Measurements from ENCODE around the gene TBC1D9B.

The TBC1D9B gene

DNA sequence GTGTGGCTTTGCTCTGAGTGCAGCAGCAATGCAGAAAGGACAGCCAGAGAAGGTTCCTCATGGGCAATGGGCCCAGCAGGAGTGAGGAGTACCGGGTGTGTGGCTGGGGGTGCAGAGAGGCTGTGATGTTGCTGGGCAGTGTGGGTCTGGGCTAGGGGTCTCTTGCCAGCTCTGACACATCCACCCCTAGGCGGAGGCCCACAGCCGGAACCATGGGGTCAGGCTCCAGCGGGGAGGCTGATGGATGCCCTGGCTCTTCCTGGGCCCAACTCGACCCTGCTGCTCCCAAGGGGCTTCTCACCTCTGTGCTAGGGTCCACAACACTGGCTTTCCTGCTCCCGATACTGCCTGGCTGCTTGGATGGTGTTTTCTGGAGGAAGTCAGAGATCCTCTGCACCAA is 19.9 kb downstream of the TBC1D9B start:
- Histone ChIP-seq H4K8ac (ENCODE audit: low read depth, low read length) (no peak overlapping the region), H2BK5ac (ENCODE audit: low read length) (no peak overlapping the region), H2BK15ac (replicated peaks; ENCODE audit: low read depth) (no peak overlapping the region), H3K4ac (ENCODE audit: low read depth, low read length) (no peak overlapping the region), H3K4me3 (ENCODE audit: low read length) (no peak overlapping the region), H3K79me1 (ENCODE audit: low read length) (no peaks in the 10 kb centered on the region), H3K4me2 (ENCODE audit: low read length) (no peak overlapping the region), H3K27me3 (ENCODE audit: insufficient read depth, low read length, poor library complexity) (no peaks in the 10 kb centered on the region), H3K23ac (ENCODE audit: low read length) (no peak overlapping the region), H2BK120ac (ENCODE audit: low read depth, low read length) (no peak overlapping the region), H2AK5ac (ENCODE audit: low read length) (no peak overlapping the region), H3K56ac (ENCODE audit: low read length) (no peak overlapping the region), H4K5ac (ENCODE audit: low read length) (no peak overlapping the region), H3K79me2 (ENCODE audit: control insufficient read depth, insufficient read depth, low read length) (no peaks in the 10 kb centered on the region), H3K36me3 (ENCODE audit: control insufficient read depth, insufficient read depth, low read length) (peaks cover 15% of the 10 kb centered on the region), H3K27ac (ENCODE audit: low read depth, low read length) (no peak overlapping the region), H3K18ac (ENCODE audit: low read length) (no peak overlapping the region), H3K4me1 (ENCODE audit: control insufficient read depth, low read depth, low read length) (no peaks in the 10 kb centered on the region), H3K9ac (ENCODE audit: low read length) (no peak overlapping the region)
- no peak for DNase-seq
- WGBS (ENCODE audit: extremely low coverage, insufficient coverage, low lambda C conversion rate), result no CpG with 5 or more reads among the region's 6 CpGs

DNA sequence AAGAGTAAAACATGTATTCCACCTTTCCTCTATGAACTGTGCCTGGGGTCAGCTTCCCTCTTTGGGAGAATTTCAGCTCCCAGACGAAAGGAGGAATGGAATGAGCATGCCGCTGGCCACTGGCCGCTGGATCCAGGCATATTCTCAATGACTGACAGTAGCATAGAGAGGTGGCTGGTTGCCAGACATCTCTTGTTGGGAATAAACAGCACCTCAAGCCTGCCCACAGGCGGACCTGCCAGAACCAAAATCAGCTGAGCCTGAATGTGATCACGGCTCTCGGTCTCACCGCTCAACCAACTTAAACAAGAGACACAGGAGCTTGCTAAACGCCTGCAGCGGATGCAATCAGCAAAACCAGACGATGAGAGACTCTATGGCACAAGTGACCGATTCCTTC is 20.6 kb downstream of the TBC1D9B start:
- Histone ChIP-seq H3K4me2 (ENCODE audit: low read length) (no peak overlapping the region), H3K27me3 (ENCODE audit: insufficient read depth, low read length, poor library complexity) (no peaks in the 10 kb centered on the region), H3K79me1 (ENCODE audit: low read length) (no peaks in the 10 kb centered on the region), H3K56ac (ENCODE audit: low read length) (no peak overlapping the region), H3K4me3 (ENCODE audit: low read length) (no peak overlapping the region), H4K8ac (ENCODE audit: low read depth, low read length) (no peak overlapping the region), H3K4ac (ENCODE audit: low read depth, low read length) (no peak overlapping the region), H3K23ac (ENCODE audit: low read length) (no peak overlapping the region), H2BK5ac (ENCODE audit: low read length) (no peak overlapping the region), H3K18ac (ENCODE audit: low read length) (no peak overlapping the region), H2BK120ac (ENCODE audit: low read depth, low read length) (no peak overlapping the region), H3K79me2 (ENCODE audit: control insufficient read depth, insufficient read depth, low read length) (no peaks in the 10 kb centered on the region), H2BK15ac (replicated peaks; ENCODE audit: low read depth) (no peak overlapping the region), H3K27ac (ENCODE audit: low read depth, low read length) (no peak overlapping the region), H2AK5ac (ENCODE audit: low read length) (no peak overlapping the region), H3K9ac (ENCODE audit: low read length) (no peak overlapping the region), H3K4me1 (ENCODE audit: control insufficient read depth, low read depth, low read length) (no peaks in the 10 kb centered on the region), H4K5ac (ENCODE audit: low read length) (no peak overlapping the region), H3K36me3 (ENCODE audit: control insufficient read depth, insufficient read depth, low read length) (peaks cover 15% of the 10 kb centered on the region)
- no CpG with 5 or more reads among the region's 11 CpGs for WGBS (ENCODE audit: extremely low coverage, insufficient coverage, low lambda C conversion rate)
- DNase-seq, result no peak

DNA sequence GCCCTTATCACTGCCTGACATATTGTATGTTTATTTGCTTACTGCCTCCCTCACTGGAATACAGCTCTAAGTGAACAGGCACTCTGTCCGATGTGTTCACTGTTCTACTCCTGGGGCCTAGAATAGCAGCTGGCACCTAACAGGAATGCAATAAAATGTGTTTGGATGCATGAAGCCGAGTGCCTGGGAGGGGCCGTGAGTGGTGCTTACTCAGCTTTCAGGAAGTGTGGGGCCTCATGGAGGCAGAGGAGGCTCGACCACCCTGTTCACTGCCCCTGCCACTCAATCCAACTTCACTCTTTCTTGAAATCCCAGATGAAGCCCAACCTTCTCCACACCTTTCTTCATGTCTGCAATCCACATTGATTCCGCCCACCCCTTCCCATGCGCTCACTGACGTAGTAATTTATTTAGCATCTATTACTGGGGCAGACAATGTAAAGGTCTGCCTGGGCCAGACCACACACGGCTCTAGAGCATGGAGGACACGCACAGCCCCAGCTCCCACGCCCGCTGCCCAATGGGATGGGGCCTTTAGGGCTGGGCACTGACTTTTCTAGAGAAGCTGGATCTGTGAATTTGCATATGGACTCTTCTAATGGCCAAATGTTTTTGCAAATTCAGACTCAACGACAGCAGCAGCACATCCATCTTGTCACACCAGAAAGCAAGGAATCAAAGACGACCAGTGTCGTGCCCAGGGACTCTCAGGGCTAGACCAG is 21.3 kb downstream of the TBC1D9B start:
- Histone ChIP-seq H3K27ac (ENCODE audit: low read depth, low read length) (no peak overlapping the region), H3K56ac (ENCODE audit: low read length) (no peak overlapping the region), H3K18ac (ENCODE audit: low read length) (no peak overlapping the region), H3K27me3 (ENCODE audit: insufficient read depth, low read length, poor library complexity) (no peaks in the 10 kb centered on the region), H3K36me3 (ENCODE audit: control insufficient read depth, insufficient read depth, low read length) (peaks cover 15% of the 10 kb centered on the region), H3K4me2 (ENCODE audit: low read length) (no peak overlapping the region), H2BK5ac (ENCODE audit: low read length) (no peak overlapping the region), H3K79me1 (ENCODE audit: low read length) (no peaks in the 10 kb centered on the region), H4K8ac (ENCODE audit: low read depth, low read length) (no peak overlapping the region), H2BK15ac (replicated peaks; ENCODE audit: low read depth) (no peak overlapping the region), H3K4me1 (ENCODE audit: control insufficient read depth, low read depth, low read length) (no peaks in the 10 kb centered on the region), H3K4ac (ENCODE audit: low read depth, low read length) (no peak overlapping the region), H3K23ac (ENCODE audit: low read length) (no peak overlapping the region), H2BK120ac (ENCODE audit: low read depth, low read length) (no peak overlapping the region), H4K5ac (ENCODE audit: low read length) (no peak overlapping the region), H3K4me3 (ENCODE audit: low read length) (no peak overlapping the region), H2AK5ac (ENCODE audit: low read length) (no peak overlapping the region), H3K9ac (ENCODE audit: low read length) (no peak overlapping the region), H3K79me2 (ENCODE audit: control insufficient read depth, insufficient read depth, low read length) (no peaks in the 10 kb centered on the region)
- DNase-seq, result no peak
- WGBS (ENCODE audit: extremely low coverage, insufficient coverage, low lambda C conversion rate), result no CpG with 5 or more reads among the region's 14 CpGs

- no peaks in the 10 kb centered on the region for H3K4me1 ChIP-seq (ENCODE audit: control insufficient read depth, low read depth, low read length)
- no peak overlapping the region for H2BK15ac ChIP-seq (replicated peaks; ENCODE audit: low read depth)
- H2BK5ac ChIP-seq (ENCODE audit: low read length), result no peak overlapping the region
- no peak overlapping the region for H3K56ac ChIP-seq (ENCODE audit: low read length)
- no peak overlapping the region for H3K27ac ChIP-seq (ENCODE audit: low read depth, low read length)
- no peaks in the 10 kb centered on the region for H3K27me3 ChIP-seq (ENCODE audit: insufficient read depth, low read length, poor library complexity)
- H3K79me1 ChIP-seq (ENCODE audit: low read length), result no peaks in the 10 kb centered on the region
- H3K9ac ChIP-seq (ENCODE audit: low read length), result no peak overlapping the region
- H2BK120ac ChIP-seq (ENCODE audit: low read depth, low read length), result no peak overlapping the region
- no peak overlapping the region for H3K18ac ChIP-seq (ENCODE audit: low read length)
- peaks cover 12% of the 10 kb centered on the region for H3K36me3 ChIP-seq (ENCODE audit: control insufficient read depth, insufficient read depth, low read length)
- H4K5ac ChIP-seq (ENCODE audit: low read length), result no peak overlapping the region
- no peak overlapping the region for H4K8ac ChIP-seq (ENCODE audit: low read depth, low read length)
- no peaks in the 10 kb centered on the region for H3K79me2 ChIP-seq (ENCODE audit: control insufficient read depth, insufficient read depth, low read length)
- H3K4ac ChIP-seq (ENCODE audit: low read depth, low read length), result no peak overlapping the region
- H3K4me3 ChIP-seq (ENCODE audit: low read length), result no peak overlapping the region
- H3K4me2 ChIP-seq (ENCODE audit: low read length), result no peak overlapping the region
- no peak overlapping the region for H2AK5ac ChIP-seq (ENCODE audit: low read length)
- no peak overlapping the region for H3K23ac ChIP-seq (ENCODE audit: low read length)
- no CpG with 5 or more reads among the region's 13 CpGs for WGBS (ENCODE audit: extremely low coverage, insufficient coverage, low lambda C conversion rate)
- no peak for DNase-seq
Measured at GRCh38 chr5:179885491-179886090, 22.1 kb downstream of the TBC1D9B start.

DNA sequence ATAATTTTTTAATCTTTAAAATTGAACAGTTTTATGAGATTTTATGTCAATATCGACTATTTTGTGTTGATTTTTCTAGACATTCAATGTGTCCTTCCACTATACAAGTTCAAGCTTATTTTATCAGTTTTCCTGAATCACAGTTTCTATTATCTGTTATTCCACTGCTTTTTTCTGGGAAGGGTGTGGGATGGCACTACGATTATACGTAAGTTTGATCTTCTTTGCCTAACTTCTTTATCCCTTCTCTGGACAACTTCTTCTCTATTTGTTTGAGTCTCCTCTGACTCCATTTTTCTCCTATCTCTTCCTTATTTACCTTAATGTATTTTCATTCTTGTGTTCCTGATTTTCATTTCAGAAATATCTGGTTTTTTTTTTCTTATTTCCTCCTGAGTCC is 24.5 kb downstream of the TBC1D9B start:
- no peak overlapping the region for H2BK5ac ChIP-seq (ENCODE audit: low read length)
- no peak overlapping the region for H3K56ac ChIP-seq (ENCODE audit: low read length)
- no peak overlapping the region for H3K4me3 ChIP-seq (ENCODE audit: low read length)
- no peak overlapping the region for H3K4ac ChIP-seq (ENCODE audit: low read depth, low read length)
- H3K79me1 ChIP-seq (ENCODE audit: low read length), result no peaks in the 10 kb centered on the region
- no peak overlapping the region for H2BK15ac ChIP-seq (replicated peaks; ENCODE audit: low read depth)
- WGBS (ENCODE audit: extremely low coverage, insufficient coverage, low lambda C conversion rate), result no CpG with 5 or more reads among the region's 3 CpGs
- H4K5ac ChIP-seq (ENCODE audit: low read length), result no peak overlapping the region
- H2BK120ac ChIP-seq (ENCODE audit: low read depth, low read length), result no peak overlapping the region
- H4K8ac ChIP-seq (ENCODE audit: low read depth, low read length), result no peak overlapping the region
- no peaks in the 10 kb centered on the region for H3K27me3 ChIP-seq (ENCODE audit: insufficient read depth, low read length, poor library complexity)
- no peaks in the 10 kb centered on the region for H3K79me2 ChIP-seq (ENCODE audit: control insufficient read depth, insufficient read depth, low read length)
- no peak for DNase-seq
- no peaks in the 10 kb centered on the region for H3K4me1 ChIP-seq (ENCODE audit: control insufficient read depth, low read depth, low read length)
- no peak overlapping the region for H2AK5ac ChIP-seq (ENCODE audit: low read length)
- no peak overlapping the region for H3K9ac ChIP-seq (ENCODE audit: low read length)
- no peak overlapping the region for H3K4me2 ChIP-seq (ENCODE audit: low read length)
- H3K18ac ChIP-seq (ENCODE audit: low read length), result no peak overlapping the region
- H3K36me3 ChIP-seq (ENCODE audit: control insufficient read depth, insufficient read depth, low read length), result peaks cover 12% of the 10 kb centered on the region
- H3K27ac ChIP-seq (ENCODE audit: low read depth, low read length), result no peak overlapping the region
- no peak overlapping the region for H3K23ac ChIP-seq (ENCODE audit: low read length)

GRCh38 chr5:179882338-179882737 is 25.4 kb downstream of the TBC1D9B start:
- no peak overlapping the region for H3K27ac ChIP-seq (ENCODE audit: low read depth, low read length)
- no peak for DNase-seq
- no peaks in the 10 kb centered on the region for H3K79me2 ChIP-seq (ENCODE audit: control insufficient read depth, insufficient read depth, low read length)
- H2AK5ac ChIP-seq (ENCODE audit: low read length), result no peak overlapping the region
- H3K27me3 ChIP-seq (ENCODE audit: insufficient read depth, low read length, poor library complexity), result no peaks in the 10 kb centered on the region
- no peak overlapping the region for H3K9ac ChIP-seq (ENCODE audit: low read length)
- H3K4me3 ChIP-seq (ENCODE audit: low read length), result no peak overlapping the region
- H3K79me1 ChIP-seq (ENCODE audit: low read length), result no peaks in the 10 kb centered on the region
- H3K4me1 ChIP-seq (ENCODE audit: control insufficient read depth, low read depth, low read length), result no peaks in the 10 kb centered on the region
- H3K4ac ChIP-seq (ENCODE audit: low read depth, low read length), result no peak overlapping the region
- peaks cover 12% of the 10 kb centered on the region for H3K36me3 ChIP-seq (ENCODE audit: control insufficient read depth, insufficient read depth, low read length)
- H3K23ac ChIP-seq (ENCODE audit: low read length), result no peak overlapping the region
- H2BK5ac ChIP-seq (ENCODE audit: low read length), result no peak overlapping the region
- H4K5ac ChIP-seq (ENCODE audit: low read length), result no peak overlapping the region
- H2BK15ac ChIP-seq (replicated peaks; ENCODE audit: low read depth), result no peak overlapping the region
- no CpG with 5 or more reads among the region's 4 CpGs for WGBS (ENCODE audit: extremely low coverage, insufficient coverage, low lambda C conversion rate)
- no peak overlapping the region for H4K8ac ChIP-seq (ENCODE audit: low read depth, low read length)
- H3K4me2 ChIP-seq (ENCODE audit: low read length), result no peak overlapping the region
- H2BK120ac ChIP-seq (ENCODE audit: low read depth, low read length), result no peak overlapping the region
- no peak overlapping the region for H3K56ac ChIP-seq (ENCODE audit: low read length)
- H3K18ac ChIP-seq (ENCODE audit: low read length), result no peak overlapping the region
